Activated CD8-positive, alpha-beta memory T cell treated with anti-CD3 and anti-CD28 coated beads for 24 hours (primary cell): ENCODE results near the gene MBOAT7.
"Not testable (repeated sequence)": the region's sequence is repeated elsewhere in the genome, so short reads cannot be mapped to it uniquely, and the experiment has no call there.

Experiments used
- DNase-seq: peaks from one replicate; pipeline ENCODE4 v3.0.0-alpha.2; 2020

Gene MBOAT7, protein sequence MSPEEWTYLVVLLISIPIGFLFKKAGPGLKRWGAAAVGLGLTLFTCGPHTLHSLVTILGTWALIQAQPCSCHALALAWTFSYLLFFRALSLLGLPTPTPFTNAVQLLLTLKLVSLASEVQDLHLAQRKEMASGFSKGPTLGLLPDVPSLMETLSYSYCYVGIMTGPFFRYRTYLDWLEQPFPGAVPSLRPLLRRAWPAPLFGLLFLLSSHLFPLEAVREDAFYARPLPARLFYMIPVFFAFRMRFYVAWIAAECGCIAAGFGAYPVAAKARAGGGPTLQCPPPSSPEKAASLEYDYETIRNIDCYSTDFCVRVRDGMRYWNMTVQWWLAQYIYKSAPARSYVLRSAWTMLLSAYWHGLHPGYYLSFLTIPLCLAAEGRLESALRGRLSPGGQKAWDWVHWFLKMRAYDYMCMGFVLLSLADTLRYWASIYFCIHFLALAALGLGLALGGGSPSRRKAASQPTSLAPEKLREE

DNA sequence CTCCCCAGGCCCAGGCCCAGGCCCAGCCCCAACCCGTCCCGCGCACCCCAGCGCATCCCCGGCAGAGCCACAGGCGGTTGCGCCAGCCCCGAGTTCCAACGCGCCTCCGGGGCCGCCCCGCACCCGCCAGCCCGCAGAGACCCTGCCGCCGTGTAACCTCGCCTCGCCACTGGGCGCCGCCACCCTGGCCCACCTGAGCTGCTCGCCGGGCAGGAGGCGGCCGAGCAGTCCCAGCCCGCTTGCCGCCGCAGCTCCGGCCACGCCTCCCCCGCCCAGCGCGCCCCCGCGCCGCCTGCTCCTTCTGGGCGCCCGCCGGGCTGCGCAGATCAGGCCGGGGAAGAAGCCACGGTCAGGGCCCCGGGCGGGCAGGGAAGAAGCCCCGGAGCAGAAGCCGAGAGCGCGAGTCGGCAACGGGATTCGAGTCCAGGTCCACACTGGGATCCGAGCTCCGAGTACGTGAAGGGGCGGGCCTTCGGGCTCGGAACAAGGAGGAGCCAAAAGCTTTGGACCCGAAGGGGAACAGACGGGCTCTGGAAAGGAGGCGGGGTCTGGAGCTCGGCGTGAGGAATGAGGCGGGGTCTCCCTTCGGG lies at the start of gene MBOAT7:
MBOAT7 (minus strand) TSS at position 436 of the 590 bp plus-strand sequence. CDS start 1,072 bp downstream, outside the sequence.
- no peak for DNase-seq

DNA sequence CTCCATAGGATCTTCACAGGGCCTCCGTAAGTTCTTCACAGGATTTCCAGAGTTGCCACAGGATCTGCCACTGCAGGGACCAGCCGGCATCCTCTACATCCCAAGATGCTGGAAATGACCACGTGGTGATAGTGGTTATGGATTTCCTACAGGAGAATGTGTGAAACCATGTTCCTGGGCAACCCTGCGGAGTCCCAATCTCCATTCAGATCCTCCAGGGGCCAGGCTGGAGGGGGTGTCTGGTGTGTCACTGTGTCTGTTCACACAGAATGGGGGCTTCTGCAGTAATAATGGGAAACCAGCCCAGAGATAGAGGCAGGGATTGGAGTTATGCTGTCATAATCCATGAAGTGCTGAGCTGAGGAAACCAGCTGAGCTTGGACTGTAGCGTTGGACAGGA lies 44.6 kb upstream of the MBOAT7 start:
- DNase-seq = no peak

DNA sequence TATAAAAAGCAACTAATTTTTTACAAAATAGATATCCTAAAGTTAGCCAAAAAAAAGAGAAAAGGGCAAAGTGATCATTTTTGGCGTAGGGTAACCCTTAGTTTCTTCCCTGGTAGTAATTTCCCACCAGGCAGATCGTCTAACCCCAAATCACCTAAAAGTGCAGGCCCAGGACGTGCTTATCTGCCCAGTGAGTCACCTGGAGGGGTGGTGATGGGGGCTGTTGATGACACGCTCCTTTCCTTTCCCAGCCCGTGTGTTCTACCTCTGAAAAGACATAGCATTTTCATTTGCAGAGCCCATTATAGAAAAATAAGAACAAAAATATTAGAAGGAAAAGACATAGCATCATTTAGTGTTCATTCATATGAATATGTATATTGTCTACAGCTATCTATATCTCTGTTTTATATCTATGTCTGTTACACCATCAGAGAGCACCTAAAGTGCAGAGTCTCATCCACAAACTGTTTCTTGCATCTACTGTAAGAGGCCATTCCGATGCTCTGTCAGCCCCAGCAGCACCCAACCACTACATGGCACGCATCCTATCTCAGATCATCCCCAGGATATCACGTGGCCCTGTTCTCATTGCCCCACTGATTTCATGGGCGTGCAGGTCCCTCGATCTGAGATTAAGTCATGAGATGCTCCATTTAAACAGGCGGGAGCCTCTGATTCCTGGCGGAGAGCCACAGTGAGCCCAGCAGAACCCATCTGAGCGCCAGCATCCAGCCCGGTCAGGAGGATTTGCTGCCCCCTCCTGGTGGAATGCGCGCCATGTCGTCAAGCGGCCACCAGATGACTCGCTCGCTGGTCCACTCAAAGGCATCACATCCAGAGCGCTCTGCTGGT lies 41.9 kb upstream of the MBOAT7 start:
- peak; percentile 96 for DNase-seq

DNA sequence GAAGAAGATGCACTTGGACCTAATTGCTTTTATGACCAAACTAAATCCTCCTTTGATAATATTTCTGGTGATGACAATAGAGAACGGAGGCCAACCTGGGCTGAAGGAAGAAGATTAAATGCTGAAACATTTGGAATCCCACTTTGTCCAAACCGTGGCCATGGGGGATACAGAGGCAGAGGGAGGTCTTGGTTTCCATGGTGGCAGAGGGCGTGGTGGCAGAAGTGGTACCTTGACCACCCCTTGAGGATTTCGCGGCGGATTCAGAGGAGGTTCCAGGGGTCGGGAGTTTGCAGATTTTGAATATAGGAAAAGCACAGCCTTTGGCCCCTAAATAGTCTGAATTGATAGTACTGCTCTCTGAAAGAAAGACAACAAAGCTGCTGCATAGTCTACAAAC lies 40.7 kb upstream of the MBOAT7 start:
- DNase-seq = no peak

DNA sequence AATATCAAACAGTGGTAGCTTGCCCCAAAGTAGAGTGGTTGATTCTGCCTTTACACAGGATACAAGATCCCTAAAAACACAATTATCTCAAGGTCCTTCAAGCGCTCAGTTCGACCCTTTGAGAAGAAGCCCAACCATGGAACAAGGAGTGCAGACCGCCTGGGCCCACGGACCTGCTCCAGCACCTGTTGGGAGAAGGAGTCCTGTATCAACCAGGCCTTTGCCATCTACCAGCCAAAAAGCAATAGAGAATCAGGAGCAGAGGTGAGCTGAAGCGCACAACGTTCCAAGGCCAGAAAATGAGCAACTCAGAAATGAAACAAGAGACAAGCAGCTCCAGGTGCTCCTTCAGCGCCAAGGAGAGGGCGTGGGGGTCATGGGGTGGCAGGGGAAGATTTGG lies 39.8 kb upstream of the MBOAT7 start:
- no peak for DNase-seq

DNA sequence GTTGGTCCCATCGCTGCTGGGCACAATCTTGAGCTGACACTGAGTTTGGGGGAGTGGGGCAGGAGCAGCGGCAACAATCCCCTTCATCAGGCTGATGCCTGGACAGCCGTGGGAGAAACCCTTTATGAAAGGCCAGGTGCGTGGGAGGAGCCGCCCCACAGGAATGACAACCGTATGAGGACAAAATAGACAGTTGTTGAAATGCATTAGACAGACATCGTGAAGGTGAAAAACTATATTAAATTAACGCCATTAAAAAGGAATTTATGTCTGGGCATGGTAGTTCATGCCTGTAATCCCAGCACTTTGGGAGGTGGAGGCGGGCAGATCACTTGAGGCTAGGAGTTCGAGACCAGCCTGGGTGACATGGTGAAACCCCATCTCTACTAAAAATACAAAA lies 35.2 kb upstream of the MBOAT7 start:
- not testable (repeated sequence) for DNase-seq

DNA sequence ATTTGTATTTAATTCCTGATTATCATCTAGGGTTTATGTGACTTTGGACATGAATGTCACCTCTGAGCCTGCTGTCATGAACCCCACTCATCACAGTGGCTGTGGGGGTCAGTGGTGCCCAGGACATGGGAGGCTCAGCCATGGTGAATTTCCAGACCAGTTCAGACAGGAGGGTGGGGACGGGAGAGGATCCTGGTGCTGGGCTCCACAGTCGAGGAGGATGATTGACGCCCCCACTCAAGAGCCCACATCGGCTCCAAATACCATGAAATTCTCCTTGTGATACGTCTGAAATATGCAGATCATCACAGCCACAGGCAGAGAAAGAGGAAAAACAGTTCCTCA lies 34.5 kb upstream of the MBOAT7 start:
- DNase-seq = not testable (repeated sequence)

DNA sequence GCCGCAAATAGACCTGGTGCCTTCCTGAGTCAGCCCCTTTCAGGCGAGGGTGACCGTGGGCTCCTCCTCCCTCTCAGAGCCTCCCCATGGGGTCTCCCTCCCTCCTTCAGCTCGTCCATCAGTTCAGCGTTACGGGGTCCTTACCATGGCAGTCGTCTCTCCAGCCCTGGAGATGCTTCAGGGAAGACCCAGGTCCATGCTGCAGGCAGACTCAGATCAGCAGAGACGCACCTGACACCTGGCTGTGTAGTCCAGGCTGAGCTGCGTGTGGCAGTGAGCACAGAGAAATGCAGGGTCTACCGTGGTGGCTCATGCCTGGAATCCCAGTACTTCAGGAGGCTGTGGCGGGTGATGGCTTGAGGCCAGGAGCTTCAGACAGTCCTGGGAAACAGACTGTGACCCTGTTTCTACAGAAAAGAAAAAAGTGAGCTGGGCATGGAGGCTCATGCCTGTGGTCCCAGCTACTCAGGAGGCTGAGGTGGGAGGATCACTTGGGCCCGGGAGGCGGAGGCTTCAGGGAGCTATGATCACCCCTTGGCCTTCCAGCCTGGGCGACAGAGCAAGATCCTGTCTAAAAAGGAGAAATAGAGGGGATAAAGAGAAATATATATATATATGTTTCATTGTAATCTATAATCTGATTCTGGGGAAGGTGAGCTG lies 34.0 kb upstream of the MBOAT7 start:
- DNase-seq = not testable (repeated sequence)

DNA sequence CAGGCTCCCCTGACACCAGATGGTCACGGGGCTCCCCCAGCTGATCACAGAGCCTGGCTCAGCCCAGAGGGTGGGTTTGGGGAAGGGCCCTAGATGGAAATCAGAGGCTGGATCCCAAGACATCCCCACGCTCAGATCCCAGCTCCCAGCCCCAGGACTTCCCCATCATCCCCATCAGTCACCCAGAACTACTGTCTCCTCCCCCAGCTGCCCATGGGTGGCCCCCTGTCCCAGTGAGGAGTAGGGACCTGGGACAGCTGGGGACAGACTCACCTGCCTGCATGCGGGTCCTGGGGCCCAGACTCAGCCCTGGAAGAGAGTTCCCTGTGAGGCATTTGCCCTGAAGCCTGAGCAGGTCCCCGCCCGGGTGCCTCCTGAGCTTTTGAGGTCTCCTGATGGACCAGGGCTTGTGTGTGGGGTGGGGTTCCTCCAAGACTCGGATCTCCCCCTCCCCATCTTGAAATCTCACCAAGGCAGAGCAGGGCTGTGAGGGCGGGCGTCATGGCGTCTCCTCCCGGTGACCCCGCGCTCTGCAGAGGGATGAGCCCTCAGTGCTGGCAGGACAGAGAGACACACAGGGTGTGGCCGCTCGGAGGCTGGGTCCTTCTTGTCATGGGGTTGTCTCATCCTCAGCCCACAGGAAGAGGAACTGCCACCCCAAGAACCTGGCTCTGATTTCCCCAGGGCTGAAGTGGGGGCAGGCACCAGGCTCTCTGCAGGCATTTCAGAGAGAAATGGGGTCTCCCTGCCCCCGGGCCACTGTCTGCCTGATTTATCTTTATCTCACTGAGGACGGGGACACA lies 33.3 kb upstream of the MBOAT7 start, which contains the start of gene LILRB3:
LILRB3 (minus strand) TSS at position 534 of the 803 bp plus-strand sequence; CDS start at position 503, 31 bp downstream.
- DNase-seq = not testable (repeated sequence)

DNA sequence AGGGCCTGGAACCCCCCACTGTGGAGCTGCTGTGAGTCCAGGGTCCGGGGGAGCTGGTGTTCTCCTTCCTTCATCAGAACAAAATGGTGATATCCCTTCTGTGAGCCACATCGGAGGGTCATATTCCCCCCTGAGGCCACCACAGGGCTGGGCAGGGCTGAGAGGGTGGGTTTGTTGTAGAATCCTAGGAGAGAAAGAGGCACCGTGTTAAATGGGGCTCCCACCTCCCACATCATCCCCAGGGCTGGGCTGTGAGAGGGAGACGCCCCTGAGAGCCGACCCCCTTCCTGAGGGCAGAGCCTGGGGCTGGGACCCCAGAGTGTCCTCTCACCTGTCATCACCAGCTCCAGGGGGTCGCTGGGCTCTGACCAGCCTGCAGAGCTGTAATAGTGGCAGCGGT lies 32.6 kb upstream of the MBOAT7 start:
- DNase-seq = not testable (repeated sequence)

DNA sequence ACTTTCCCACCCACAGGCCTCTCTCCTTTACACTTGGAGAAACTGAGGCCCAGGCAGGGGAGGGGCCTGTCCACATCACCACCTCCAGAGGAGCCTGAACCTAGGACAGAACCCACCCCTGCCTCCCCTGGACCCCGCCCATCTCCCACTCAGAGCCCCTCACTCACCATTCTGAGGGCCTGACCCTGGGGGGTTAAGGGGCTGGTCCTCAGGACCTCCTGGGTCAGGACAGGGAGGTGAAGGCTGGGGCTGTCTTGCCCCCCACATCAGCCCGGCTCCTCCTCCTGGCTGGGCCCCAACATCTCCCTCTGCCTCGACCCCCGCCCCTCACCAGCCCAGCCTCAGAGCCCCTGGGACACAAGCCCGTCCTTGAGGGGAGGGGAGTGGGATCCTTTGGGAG lies 30.3 kb upstream of the MBOAT7 start:
- not testable (repeated sequence) for DNase-seq

DNA sequence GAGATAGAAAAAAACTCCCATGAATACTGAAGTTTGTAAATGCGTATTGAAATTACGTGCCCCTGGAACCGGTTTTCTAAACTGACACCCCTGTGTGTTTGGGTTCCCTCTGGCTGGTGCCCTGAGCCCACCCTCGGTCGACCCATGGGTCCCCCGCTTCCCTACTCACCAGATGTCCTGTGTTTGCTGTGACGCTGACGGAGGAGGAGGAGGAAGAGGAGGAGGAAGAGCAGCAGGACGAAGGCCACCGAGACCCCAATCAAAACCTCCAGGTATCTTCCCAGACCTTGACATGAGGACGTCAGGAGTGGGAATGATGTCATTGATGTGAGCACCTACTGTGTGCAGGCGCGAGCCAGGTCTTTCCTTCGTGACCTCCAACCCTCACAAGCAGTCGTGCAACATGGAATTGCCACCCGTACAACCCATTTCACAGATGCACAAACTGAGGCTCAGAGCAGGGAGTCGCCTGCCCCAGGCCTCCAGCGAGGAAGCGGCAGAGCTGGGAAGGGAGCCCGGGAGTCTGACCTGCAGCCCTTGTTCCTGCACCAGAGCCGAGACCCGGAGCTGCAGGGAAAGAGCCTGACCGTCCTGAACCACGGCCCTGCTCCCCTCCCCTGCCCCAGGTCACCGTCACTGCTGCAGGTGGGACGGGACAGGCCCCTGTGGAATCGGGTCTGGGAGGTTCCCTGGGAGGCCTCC lies 29.7 kb upstream of the MBOAT7 start:
- DNase-seq = no peak

DNA sequence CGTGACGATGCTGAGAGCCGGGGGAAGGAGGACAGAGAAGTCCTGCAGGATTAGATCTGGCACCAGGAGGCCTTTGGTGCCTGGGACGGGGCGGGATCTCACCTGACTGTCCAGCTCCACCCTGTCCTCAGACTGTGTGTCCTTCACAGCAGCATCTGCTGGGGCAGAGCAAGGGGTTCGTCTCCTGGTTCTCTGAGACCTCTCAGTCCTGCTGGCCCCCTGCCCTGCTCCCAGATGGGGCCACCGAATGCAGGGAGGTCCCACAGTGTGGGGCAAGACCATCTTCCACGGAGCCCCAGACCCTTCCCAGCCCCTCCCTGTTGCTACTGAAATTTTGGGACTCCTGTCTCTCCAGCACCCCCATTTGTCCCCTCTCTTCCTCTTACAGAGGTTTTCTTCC lies 28.9 kb upstream of the MBOAT7 start:
- DNase-seq = no peak

DNA sequence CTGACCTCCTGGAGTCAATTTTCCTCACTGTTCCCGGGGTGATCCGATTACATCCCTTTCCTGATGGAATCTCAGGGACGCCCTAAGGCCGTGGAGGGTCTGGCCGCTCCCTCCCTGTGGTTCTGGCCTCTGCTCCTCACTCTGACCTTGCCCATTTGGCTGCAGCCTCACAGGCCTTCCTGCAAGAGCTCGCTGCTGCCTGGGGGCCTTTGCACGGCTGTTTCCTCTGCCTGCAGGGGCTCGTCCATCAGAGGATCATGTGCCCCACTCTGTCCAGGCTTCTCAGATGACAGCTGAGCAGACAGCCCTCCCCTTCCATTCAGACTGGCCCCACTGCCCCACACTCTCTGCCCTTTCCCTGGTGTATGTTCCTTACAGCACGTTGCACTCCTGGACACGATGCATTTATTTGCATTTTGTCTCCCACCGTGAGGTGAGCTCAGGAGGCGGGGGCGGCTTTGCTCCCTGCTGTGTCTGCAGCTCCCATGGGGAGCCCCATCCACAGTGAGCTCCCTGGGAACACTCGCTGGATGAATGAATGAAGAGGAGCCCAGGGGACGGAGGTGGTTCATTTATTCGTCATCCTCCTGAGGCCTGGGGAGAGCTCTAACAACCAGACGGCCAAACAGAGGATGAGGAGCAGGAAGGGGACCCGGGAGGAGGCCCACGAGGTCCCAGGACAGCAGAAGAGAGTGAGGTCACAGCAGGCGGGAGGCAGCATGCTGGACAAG lies 28.3 kb upstream of the MBOAT7 start:
- DNase-seq = not testable (repeated sequence)

DNA sequence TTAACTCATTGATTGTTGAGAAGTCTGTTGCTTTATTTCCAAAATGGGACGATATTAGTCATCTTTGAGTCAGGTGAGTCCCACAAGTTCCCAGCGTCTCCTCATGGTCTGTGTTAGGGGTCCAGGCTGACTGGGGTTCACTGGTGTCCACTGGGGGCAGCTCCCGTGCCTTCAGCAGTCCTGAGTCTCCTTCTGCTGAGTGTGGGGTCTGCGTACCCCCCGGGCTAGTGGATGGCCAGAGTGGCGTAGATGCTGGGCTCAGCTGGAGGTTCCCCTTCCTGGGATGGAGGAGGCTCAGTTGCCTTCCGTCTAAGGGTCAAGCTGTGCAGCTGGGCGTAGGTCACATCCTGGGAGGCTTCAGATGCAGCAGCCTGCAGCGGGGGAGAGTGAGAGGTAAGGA lies 27.5 kb upstream of the MBOAT7 start:
- DNase-seq = no peak

DNA sequence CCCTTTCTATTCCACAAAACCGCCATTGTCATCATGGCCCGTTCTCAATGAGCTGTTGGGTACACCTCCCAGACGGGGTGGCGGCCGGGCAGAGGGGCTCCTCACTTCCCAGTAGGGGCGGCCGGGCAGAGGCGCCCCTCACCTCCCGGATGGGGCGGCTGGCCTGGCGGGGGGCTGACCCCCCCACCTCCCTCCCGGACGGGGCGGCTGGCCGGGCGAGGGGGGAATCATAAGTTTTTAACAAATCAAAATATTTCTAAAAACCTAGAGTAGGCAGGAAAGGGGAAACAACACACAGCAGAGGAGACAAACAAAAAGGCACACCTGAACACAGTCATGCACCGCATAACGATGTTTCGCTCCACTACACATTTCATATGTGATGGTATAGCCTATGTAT lies 25.4 kb upstream of the MBOAT7 start:
- not testable (repeated sequence) for DNase-seq

DNA sequence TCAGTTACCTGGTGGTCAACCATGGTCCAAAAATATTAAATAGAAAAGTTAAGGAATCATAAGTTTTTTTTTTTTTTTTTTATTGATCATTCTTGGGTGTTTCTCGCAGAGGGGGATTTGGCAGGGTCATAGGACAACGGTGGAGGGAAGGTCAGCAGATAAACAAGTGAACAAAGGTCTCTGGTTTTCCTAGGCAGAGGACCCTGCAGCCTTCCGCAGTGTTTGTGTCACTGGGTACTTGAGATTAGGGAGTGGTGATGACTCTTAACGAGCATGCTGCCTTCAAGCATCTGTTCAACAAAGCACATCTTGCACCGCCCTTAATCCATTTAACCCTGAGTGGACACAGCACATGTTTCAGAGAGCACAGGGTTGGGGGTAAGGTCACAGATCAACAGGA lies 24.8 kb upstream of the MBOAT7 start:
- DNase-seq = not testable (repeated sequence)

DNA sequence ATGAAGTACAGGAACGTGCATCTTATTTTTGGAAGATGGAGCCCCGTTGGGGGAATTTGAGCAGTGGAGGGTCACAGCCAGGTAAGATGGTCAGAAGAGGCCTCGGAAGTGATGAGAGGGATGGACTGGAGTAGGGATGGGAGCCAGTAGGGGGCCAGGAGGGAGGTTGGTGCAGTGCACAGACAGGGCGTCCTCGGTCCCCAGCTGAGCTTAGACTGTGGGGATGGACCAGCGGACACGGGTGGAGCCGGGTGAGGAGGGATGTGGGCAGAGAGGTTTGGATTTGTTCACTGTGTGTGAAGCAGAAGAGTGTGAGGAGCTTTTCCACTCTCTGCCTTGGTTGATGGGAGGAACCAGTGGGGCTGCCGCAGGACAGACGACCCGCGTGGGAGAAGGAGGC lies 21.9 kb upstream of the MBOAT7 start:
- DNase-seq = no peak

DNA sequence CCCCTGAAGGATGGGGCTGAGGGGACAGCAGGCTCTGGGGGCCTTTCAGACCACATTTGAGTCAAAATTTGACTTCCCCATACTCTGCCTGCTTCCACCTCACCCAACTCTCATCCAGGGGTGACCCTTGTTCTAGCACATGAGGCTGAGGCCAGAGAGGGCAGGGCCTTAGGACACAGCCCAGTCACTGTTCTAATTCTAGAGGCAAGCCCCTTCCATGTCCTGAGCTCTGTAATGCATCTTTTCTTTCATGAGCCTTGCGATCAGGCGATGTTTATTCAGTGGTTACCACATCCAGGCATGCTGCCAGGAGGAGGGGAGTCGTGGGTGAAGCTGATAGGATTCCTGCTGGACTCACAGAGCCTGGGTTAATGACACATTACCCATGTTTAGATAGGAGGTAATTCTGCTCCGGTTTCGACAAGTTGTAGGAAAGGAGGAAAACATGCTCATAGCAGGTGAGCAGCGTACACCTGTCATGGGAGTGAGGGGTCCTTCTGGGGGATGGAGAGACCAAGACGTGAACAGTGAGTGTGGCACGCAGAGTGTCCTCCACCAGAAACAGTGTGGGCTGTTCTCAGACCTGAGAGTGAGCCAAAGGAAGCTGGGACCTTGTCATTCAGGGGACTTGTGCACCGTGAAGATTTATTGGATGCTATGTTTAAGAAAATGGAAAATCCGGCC lies 20.6 kb upstream of the MBOAT7 start:
- DNase-seq = peak; percentile 73
